Fibroblast of lung (primary cell): ENCODE data around the gene TMED3.

Experiments
- CTCF ChIP-seq, 2 donors: IDR thresholded peaks in 1 of 2; conservative IDR thresholded peaks in 1 of 2; 1 replicate in 1 of 2; 2 replicates in 1 of 2; pipeline ENCODE4 v1.5.1; 2011 to 2012; ENCODE audit warnings: low read length in 2 of 2, control low read depth in 1 of 2, inconsistent platforms in 1 of 2, low read depth in 1 of 2, mild to moderate bottlenecking in 1 of 2
- EZH2 ChIP-seq: IDR thresholded peaks from 2 replicates; pipeline ENCODE4 v1.5.1; 2012; ENCODE audit warnings: low read length, control low read depth, mild to moderate bottlenecking; ENCODE audit errors: missing control alignments

DNA sequence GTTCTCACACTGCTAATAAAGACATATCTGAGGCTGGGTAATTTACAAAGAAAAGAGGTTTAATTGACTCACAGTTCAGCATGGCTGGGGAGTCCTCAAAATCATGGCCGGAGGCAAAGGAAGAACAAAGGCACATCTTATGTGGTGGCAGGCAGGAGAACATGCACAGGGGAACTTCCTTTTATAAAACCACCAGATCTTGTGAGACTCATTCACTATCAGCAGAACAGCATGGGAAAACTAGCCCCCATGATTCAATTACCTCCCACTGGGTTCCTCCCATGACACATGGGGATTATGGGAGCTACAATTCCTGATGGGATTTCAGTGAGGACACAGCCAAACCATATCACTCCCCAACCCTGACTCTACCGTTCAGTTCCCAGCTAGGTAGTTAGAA is 61.5 kb downstream of the TMED3 start:
- TF ChIP-seq CTCF (conservative IDR thresholded peaks at IDR 0.05 in 1 of 2, IDR thresholded peaks at IDR 0.05 in 1 of 2; ENCODE audit: low read depth in 1 of 2, low read length in 2 of 2) (no peak), EZH2 (no peak)
